OCI-LY1 (cell line): Measurements from ENCODE around the gene ARHGEF11.

Experiments used
- EZH2 ChIP-seq: fragments of 200-600 bp; sonication (generic), shearing (Covaris generic); IDR thresholded peaks from 2 replicates; pipeline ENCODE4 v1.8.0; 2017; ENCODE audit warnings: borderline replicate concordance, mixed run types, mild to moderate bottlenecking, antibody characterized with exemption, low read length, moderate library complexity, mixed read lengths
- TF ChIP-seq, protein P1 (sequence below): fragments of 200-600 bp; sonication (generic), shearing (Covaris generic); IDR thresholded peaks from 2 replicates; pipeline ENCODE4 v1.5.1; 2017; ENCODE audit warnings: mild to moderate bottlenecking, antibody characterized with exemption, low read length, moderate library complexity, mixed read lengths

GRCh38 chr1:156924478-156925153 lies 120.9 kb downstream of the ARHGEF11 start:
- TF ChIP-seq, protein P1, sequence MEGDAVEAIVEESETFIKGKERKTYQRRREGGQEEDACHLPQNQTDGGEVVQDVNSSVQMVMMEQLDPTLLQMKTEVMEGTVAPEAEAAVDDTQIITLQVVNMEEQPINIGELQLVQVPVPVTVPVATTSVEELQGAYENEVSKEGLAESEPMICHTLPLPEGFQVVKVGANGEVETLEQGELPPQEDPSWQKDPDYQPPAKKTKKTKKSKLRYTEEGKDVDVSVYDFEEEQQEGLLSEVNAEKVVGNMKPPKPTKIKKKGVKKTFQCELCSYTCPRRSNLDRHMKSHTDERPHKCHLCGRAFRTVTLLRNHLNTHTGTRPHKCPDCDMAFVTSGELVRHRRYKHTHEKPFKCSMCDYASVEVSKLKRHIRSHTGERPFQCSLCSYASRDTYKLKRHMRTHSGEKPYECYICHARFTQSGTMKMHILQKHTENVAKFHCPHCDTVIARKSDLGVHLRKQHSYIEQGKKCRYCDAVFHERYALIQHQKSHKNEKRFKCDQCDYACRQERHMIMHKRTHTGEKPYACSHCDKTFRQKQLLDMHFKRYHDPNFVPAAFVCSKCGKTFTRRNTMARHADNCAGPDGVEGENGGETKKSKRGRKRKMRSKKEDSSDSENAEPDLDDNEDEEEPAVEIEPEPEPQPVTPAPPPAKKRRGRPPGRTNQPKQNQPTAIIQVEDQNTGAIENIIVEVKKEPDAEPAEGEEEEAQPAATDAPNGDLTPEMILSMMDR: no peak
- no peak for TF ChIP-seq EZH2
